ENCODE results near the gene CTNNA3.

The CTNNA3 gene

DNA sequence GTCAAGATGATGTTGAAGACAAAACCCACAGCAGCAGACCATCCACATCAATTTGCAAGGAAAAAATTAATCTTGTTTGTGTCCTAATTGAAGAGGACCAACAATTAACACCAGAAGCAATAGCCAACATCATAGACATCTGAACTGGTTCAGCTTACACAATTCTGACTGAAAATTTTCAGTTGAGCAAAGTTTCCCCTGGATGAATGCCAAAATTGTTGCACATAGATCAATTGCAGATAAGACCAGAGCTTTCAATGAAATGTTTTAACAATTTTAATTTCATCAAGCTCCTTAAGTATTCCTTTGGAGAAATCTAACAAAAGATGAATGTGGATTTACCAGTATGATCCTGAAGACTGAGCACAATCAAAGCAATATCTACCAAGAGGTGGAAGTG lies 168.6 kb downstream of the CTNNA3 start:
- DNase-seq (ENCODE audit: low read depth in 2 of 2), result peak; percentile 0 to 7
- TF ChIP-seq, protein P1, sequence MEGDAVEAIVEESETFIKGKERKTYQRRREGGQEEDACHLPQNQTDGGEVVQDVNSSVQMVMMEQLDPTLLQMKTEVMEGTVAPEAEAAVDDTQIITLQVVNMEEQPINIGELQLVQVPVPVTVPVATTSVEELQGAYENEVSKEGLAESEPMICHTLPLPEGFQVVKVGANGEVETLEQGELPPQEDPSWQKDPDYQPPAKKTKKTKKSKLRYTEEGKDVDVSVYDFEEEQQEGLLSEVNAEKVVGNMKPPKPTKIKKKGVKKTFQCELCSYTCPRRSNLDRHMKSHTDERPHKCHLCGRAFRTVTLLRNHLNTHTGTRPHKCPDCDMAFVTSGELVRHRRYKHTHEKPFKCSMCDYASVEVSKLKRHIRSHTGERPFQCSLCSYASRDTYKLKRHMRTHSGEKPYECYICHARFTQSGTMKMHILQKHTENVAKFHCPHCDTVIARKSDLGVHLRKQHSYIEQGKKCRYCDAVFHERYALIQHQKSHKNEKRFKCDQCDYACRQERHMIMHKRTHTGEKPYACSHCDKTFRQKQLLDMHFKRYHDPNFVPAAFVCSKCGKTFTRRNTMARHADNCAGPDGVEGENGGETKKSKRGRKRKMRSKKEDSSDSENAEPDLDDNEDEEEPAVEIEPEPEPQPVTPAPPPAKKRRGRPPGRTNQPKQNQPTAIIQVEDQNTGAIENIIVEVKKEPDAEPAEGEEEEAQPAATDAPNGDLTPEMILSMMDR (IDR thresholded peaks at IDR 0.05; ENCODE audit: low read depth, low read length), result no peak

DNA sequence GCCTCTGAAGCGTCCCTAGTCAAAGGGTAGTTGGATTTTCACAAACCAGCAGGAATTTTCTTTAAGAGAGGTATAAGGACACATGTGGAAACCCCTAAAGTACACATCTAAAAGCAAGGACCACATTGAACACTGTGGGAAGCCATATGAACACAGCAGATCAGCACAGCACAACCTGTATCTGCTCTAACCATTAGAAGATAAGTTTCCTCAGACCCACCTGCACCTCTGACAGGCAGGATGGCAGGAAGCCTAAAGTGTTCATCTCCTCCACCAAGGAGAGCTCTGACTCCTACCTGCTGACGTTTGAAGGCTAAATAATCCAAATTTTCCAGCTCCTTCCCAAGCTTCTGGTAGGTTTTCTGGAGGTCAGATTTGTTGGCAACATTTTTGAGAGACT lies 174.4 kb downstream of the CTNNA3 start:
- no peak overlapping the region for H3K4me3 ChIP-seq (replicated peaks in 1 of 2; ENCODE audit: low read depth in 2 of 2, low read length in 2 of 2)
- DNase-seq (ENCODE audit: low read depth in 2 of 2), result no peak
- TF ChIP-seq, protein P1 (IDR thresholded peaks at IDR 0.05; ENCODE audit: low read depth, low read length), result no peak

More for the DNA sequence above, 168.6 kb downstream of the CTNNA3 start:
- no peak overlapping the region for H3K4me3 ChIP-seq (replicated peaks in 1 of 2; ENCODE audit: low read depth in 2 of 2, low read length in 2 of 2)

DNA sequence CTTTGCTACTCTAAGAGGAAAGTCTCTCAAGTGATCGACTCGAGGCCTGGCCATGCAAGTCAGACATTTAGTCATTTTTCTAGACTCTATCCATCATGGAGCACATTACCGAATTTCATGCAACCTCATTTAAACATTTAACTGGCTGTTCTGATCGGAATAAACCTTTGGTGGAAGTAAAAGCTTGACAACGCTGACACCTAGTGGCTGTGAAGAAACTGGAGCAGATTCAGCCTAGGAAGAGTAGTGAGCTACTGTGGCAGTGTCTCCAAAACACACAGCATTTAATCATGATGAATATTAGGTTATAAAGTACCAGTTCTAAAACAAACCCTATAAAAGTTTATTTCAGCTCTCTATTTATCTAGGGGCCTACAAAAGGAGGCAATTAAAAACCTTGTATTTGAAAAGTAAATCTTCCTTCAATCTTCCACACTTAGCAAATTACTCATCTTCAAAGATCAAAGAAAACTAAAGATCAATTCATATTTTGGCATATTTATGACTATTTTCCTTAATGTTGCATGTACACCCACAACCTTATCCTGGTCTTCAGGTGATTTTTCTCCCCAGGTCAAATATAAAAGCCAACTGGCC lies 175.0 kb downstream of the CTNNA3 start:
- DNase-seq (ENCODE audit: low read depth in 2 of 2), result peak; percentile 73 to 77
- TF ChIP-seq, protein P1 (IDR thresholded peaks at IDR 0.05; ENCODE audit: low read depth, low read length), result peak; percentile 71
- no peak overlapping the region for H3K4me3 ChIP-seq (replicated peaks in 1 of 2; ENCODE audit: low read depth in 2 of 2, low read length in 2 of 2)

DNA sequence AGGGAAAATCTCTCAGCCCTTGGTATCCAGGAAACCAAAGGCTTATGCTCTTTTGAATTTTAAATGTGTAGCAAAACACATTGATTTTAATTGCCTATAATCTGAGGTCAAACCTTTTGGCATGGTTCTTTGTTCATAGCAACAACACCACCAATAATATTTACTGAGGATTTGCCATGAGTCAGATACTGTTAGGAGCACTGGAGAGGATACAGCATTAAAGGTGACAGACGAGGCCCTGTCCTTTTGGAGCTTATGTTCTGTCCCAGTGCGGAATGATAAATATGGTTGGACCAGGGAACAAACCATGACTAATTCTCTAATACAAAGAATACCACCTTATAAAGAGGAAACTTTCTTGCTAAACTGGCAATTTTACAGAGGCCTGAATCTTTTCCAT lies 176.6 kb downstream of the CTNNA3 start:
- DNase-seq (ENCODE audit: low read depth in 2 of 2), result no peak
- no peak overlapping the region for H3K4me3 ChIP-seq (replicated peaks in 1 of 2; ENCODE audit: low read depth in 2 of 2, low read length in 2 of 2)
- TF ChIP-seq, protein P1 (IDR thresholded peaks at IDR 0.05; ENCODE audit: low read depth, low read length), result no peak

DNA sequence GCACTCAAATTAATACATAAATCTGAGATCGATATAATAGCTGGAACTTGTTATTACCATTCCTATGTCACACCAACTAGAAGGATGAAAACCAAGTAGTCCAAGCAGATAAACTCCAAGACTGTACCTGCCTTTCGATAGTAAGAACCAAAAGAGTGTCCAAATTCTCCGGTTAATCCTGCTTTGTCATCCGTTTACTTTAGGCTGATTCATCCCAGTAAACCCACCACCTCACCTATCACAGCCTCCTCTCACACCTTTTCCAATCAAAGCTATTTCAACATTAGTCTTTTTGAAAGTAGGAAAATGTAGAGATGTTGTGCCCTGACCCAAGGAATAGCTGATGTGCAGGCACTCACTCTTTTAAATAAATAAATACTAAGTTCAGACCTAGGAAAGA lies 177.2 kb downstream of the CTNNA3 start:
- DNase-seq (ENCODE audit: low read depth in 2 of 2), result no peak
- no peak overlapping the region for H3K4me3 ChIP-seq (replicated peaks in 1 of 2; ENCODE audit: low read depth in 2 of 2, low read length in 2 of 2)
- TF ChIP-seq, protein P1 (IDR thresholded peaks at IDR 0.05; ENCODE audit: low read depth, low read length), result no peak

DNA sequence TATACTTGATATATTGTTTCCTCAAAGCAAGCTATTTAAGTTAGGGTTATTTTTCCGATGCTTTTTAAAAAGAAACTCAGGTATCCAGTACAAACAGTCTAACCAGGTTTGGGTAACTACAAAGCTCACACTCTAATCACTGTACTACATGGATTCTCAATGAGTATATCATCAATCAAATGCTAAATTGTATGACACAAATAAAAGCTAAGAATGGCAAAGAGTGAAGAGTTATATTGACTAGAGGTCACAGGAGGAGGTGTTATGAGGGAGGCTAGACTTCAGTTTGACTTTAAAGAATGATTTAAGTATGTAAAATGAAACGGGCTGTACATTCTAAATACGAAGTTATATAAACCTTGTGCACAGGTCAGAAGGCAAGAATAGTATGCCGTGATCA lies 178.0 kb downstream of the CTNNA3 start:
- TF ChIP-seq, protein P1 (IDR thresholded peaks at IDR 0.05; ENCODE audit: low read depth, low read length), result no peak
- DNase-seq (ENCODE audit: low read depth in 2 of 2), result no peak
- H3K4me3 ChIP-seq (replicated peaks in 1 of 2; ENCODE audit: low read depth in 2 of 2, low read length in 2 of 2), result no peak overlapping the region

DNA sequence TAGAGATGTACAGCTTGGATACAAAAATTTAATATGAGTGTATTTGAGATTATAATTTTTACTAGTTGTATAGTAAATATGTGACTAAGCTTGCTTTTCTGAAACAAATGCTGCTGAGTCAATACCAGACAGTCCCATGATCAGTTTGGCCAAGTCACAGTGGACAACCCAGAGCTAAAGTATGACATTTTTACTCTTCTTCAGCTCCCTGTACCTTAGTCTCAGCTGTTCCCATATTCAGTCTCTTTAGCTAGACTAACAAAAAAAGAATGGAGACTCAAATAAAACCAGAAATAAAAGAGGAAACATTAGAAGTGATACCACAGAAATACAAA lies 189.3 kb downstream of the CTNNA3 start:
- TF ChIP-seq, protein P1 (IDR thresholded peaks at IDR 0.05; ENCODE audit: low read depth, low read length), result no peak
- no peak overlapping the region for H3K4me3 ChIP-seq (replicated peaks in 1 of 2; ENCODE audit: low read depth in 2 of 2, low read length in 2 of 2)
- DNase-seq (ENCODE audit: low read depth in 2 of 2), result no peak
